Subcutaneous adipose tissue (tissue), 4 donors: ENCODE results near the gene ZFPM1. TPM values are rescaled to one million over a fixed set of nuclear protein-coding genes. Genes with fewer than 3 reads are reported as not detected.

Experiments
- CTCF ChIP-seq: fragments of 450-650 bp; IDR thresholded peaks from one replicate; pipeline ENCODE4 v1.5.1; 2016; ENCODE audit warnings: low read depth, mild to moderate bottlenecking, control low read depth, antibody characterized with exemption, moderate library complexity
- total RNA-seq, 4 donors: library from RNA; depleted of rRNA; stranded (reverse); fragments of >200 nt; gene quantifications; one replicate each; pipeline ENCODE4 v1.1.0, GENCODE V29; 2016

ZFPM1 gene
- total RNA-seq, 4 donors from 2014 or later: 0.17 to 0.57 (median 0.44) TPM; not detected in 1

- no peak for TF ChIP-seq CTCF
Measured at GRCh38 chr16:88548985-88549384, 95.9 kb downstream of the ZFPM1 start.

GRCh38 chr16:88549671-88550245 is 96.7 kb downstream of the ZFPM1 start:
- TF ChIP-seq CTCF: no peak

- no peak for TF ChIP-seq CTCF
Measured at GRCh38 chr16:88550246-88550661, 97.2 kb downstream of the ZFPM1 start.

- no peak for TF ChIP-seq CTCF
Measured at GRCh38 chr16:88552166-88552565, 99.1 kb downstream of the ZFPM1 start.

- no peak for TF ChIP-seq CTCF
Measured at GRCh38 chr16:88552815-88553214, 99.7 kb downstream of the ZFPM1 start.

GRCh38 chr16:88553739-88554138 is 100.7 kb downstream of the ZFPM1 start:
- no peak for TF ChIP-seq CTCF

GRCh38 chr16:88554711-88555264 is 101.7 kb downstream of the ZFPM1 start:
- TF ChIP-seq CTCF: no peak
